Gastrocnemius medialis (tissue), 4 donors: ENCODE measurements around the gene ASL. TPM values are rescaled to one million over a fixed set of nuclear protein-coding genes. Genes with fewer than 3 reads are reported as not detected.

Experiments
- ATAC-seq, 2 donors: fragments of 150-250 bp; one replicate each; pipeline ENCODE4 v1.9.1; 2016
- DNase-seq, 2 donors: peaks; one replicate each; pipeline ENCODE4 v3.0.0-alpha.2; 2019
- H3K27ac ChIP-seq, 4 donors: fragments of 200-600 bp; sonication (generic); 1 replicate in 1 of 4; 2 replicates in 3 of 4; pipeline ENCODE4 v1.5.1; 2016 to 2018; ENCODE audit warnings: mild to moderate bottlenecking in 2 of 4, moderate library complexity in 1 of 4
- H3K27me3 ChIP-seq, 3 donors: fragments of 200-600 bp; sonication (generic) in 2 of 3; 1 replicate in 1 of 3; 2 replicates in 2 of 3; pipeline versions ENCODE4 v1.5.1 to v1.6.0; 2016 to 2019; ENCODE audit warnings: mild to moderate bottlenecking in 1 of 3, moderate library complexity in 1 of 3
- H3K36me3 ChIP-seq, 2 donors: fragments of 200-600 bp; sonication (generic) in 1 of 2; one replicate each; pipeline ENCODE4 v1.5.1; 2017 to 2018
- H3K4me1 ChIP-seq, 2 donors: fragments of 200-600 bp; sonication (generic) in 1 of 2; one replicate each; pipeline ENCODE4 v1.5.1; 2016 to 2017; ENCODE audit warnings: mild to moderate bottlenecking in 2 of 2
- H3K4me3 ChIP-seq, 4 donors: fragments of 200-600 bp; sonication (generic) in 3 of 4; 1 replicate in 1 of 4; 2 replicates in 3 of 4; pipeline ENCODE4 v1.5.1; 2016 to 2019; ENCODE audit warnings: mild to moderate bottlenecking in 2 of 4
- H3K9me3 ChIP-seq, 3 donors: fragments of 200-600 bp; sonication (generic) in 2 of 3; 1 replicate in 1 of 3; 2 replicates in 2 of 3; pipeline ENCODE4 v1.5.1; 2016 to 2019
- POLR2A ChIP-seq, 2 donors: fragments of 450-650 bp; IDR thresholded peaks; one replicate each; pipeline ENCODE4 v1.6.1; 2017; ENCODE audit warnings: antibody characterized with exemption in 2 of 2, mild to moderate bottlenecking in 2 of 2, moderate library complexity in 2 of 2
- in situ Hi-C, 4 donors: fragments of 200-750 bp; cut with MboI; loops; one replicate each; pipeline versions ENCODE4 v1.15.0 to v1.8.0; 2017; ENCODE audit warnings: low sequenced_read_pairs in 4 of 4
- intact Hi-C: fragments of 100-400 bp; cut with DNase I; formaldehyde crosslinking; loops from one replicate; pipeline ENCODE4 v1.15.1; 2023; ENCODE audit warnings: low total_unique reads
- total RNA-seq, 4 donors: library from RNA; depleted of rRNA; stranded (reverse); fragments of >200 nt; gene quantifications; one replicate each; pipeline versions ENCODE4 v1.1.0 to v1.2.3, GENCODE V29; 2016
- TF ChIP-seq, protein P1 (sequence below), 5 experiments: fragments of 450-650 bp in 3 of 5; fragments of 200-600 bp in 2 of 5; sonication (generic) in 2 of 5; IDR thresholded peaks in 4 of 5; conservative IDR thresholded peaks in 1 of 5; 1 replicate in 4 of 5; 2 replicates in 1 of 5; pipeline ENCODE4 v1.5.1; 2016 to 2019; ENCODE audit warnings: antibody characterized with exemption in 5 of 5, mild to moderate bottlenecking in 3 of 5, moderate library complexity in 3 of 5

Gene ASL
- total RNA-seq, 4 donors from 2014 or later: 2.5 to 8.7 (median 4.9) TPM

DNA sequence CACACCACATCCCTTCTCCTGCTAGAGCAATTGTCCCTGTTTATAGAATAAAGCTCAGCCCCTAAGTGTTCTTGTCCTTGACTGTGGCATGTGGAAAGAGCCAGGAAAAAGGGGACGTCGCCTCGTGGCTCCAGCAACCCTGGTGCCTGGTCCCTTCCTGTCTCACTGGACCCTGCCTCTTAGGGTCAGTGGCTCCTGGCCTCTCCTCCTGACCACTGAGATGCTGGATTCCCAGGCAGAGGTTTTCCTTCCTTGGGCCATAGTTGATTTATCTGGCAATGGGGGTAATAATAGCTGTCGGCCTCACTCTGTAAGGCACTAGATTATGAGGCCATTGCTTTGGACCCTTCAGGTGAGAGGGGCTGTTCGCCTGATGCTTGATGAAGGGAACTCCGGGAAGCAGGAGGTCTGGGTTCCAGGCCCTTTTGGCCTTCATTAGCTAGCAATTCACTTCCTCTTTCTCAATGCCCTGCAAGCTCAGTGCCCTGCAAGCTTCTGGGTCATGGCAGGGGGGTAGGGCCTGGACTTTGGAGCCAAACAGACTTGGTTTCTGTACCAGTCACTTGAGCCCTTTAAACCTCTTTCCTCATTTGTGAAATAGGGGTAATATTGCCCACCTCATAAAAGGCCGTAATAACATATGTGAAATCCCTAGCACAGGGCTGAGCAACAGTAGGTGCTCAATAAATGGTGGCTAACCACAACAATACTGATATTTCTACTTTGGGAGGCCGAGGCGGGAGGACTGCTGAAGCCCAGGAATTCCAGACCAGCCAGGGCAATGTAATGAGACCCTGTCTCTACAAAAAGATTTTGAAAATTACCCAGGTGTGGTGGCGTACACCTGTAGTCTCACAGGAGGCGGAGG is 1.1 kb downstream of the ASL start:
- in situ Hi-C loops: no loop called here
- Histone ChIP-seq H3K27me3 (no peaks in the 10 kb centered on the region), H3K27ac (peak overlapping the region in 2 of 4 donors; percentile 62 to 75), H3K36me3 (no peaks in the 10 kb centered on the region), H3K9me3 (no peaks in the 10 kb centered on the region), H3K4me3 (peak overlapping the region; percentile 67 to 91 (median 82)), H3K4me1 (peaks cover 12% of the 10 kb centered on the region in 2 donors)
- ATAC-seq (no peak), DNase-seq (no peak)
- TF ChIP-seq, protein P1, sequence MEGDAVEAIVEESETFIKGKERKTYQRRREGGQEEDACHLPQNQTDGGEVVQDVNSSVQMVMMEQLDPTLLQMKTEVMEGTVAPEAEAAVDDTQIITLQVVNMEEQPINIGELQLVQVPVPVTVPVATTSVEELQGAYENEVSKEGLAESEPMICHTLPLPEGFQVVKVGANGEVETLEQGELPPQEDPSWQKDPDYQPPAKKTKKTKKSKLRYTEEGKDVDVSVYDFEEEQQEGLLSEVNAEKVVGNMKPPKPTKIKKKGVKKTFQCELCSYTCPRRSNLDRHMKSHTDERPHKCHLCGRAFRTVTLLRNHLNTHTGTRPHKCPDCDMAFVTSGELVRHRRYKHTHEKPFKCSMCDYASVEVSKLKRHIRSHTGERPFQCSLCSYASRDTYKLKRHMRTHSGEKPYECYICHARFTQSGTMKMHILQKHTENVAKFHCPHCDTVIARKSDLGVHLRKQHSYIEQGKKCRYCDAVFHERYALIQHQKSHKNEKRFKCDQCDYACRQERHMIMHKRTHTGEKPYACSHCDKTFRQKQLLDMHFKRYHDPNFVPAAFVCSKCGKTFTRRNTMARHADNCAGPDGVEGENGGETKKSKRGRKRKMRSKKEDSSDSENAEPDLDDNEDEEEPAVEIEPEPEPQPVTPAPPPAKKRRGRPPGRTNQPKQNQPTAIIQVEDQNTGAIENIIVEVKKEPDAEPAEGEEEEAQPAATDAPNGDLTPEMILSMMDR (IDR thresholded peaks at IDR 0.05 in 4 of 5, conservative IDR thresholded peaks at IDR 0.05 in 1 of 5): no peak
- no peak for TF ChIP-seq POLR2A (IDR thresholded peaks at IDR 0.05)
- intact Hi-C loops: loop anchor here (5.0 kb wide), 1 partner anchor 336 kb away; no protein-coding TSS in a partner anchor

DNA sequence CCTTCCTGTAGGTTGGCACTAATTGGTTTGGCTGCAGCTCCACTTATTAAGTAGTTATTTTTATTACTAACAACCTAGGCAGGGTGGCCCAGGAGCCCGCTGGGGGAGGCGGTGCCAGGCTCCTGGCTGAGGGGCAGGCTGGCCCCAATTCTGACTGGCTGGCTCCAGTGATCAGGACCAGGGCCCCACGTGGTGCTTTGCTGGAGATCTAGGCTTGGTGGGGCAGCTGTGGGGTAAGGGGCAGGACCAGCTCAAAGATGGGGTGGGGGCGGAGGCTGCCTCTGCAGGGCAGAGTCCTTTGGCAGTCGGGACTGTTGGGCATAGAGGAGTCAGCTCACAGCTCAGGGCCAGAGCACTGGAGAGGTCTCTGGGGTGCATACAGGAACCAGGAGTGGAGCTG is 2.4 kb downstream of the ASL start:
- ATAC-seq (no peak), DNase-seq (no peak)
- intact Hi-C loops: loop anchor here (5.0 kb wide), 1 partner anchor 334 kb away; no protein-coding TSS in a partner anchor
- in situ Hi-C loops: no loop called here
- no peak overlapping the region for H3K27ac ChIP-seq
- H3K9me3 ChIP-seq: no peaks in the 10 kb centered on the region
- no peaks in the 10 kb centered on the region for H3K27me3 ChIP-seq
- no peaks in the 10 kb centered on the region for H3K36me3 ChIP-seq
- no peak overlapping the region for H3K4me3 ChIP-seq
- peaks cover 12% of the 10 kb centered on the region in 2 donors for H3K4me1 ChIP-seq
- TF ChIP-seq, protein P1 (IDR thresholded peaks at IDR 0.05 in 4 of 5, conservative IDR thresholded peaks at IDR 0.05 in 1 of 5): no peak
- TF ChIP-seq POLR2A (IDR thresholded peaks at IDR 0.05): no peak

DNA sequence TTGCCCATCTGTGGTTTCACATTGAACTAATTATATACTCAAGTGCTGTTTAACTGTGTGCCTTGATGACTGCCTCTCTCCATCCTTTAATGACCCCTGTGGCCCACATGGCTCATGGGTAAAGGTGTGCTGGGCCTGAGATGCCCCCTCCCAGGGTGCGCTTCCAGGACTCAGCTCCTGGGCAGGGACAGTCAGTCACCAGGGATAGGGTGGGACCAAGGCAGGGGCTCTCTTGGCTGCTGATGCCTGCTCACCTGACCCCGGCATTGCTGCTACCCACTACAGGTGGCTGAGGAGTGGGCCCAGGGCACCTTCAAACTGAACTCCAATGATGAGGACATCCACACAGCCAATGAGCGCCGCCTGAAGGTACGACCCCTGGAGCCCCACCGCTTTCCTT is 6.5 kb downstream of the ASL start:
- H3K36me3 ChIP-seq: no peaks in the 10 kb centered on the region
- DNase-seq: no peak
- H3K9me3 ChIP-seq: no peaks in the 10 kb centered on the region
- intact Hi-C loops: no loop called here
- ATAC-seq: no peak
- H3K4me3 ChIP-seq: no peak overlapping the region
- H3K4me1 ChIP-seq: peaks cover 1 to 2% of the 10 kb centered on the region in 2 donors
- no peak for TF ChIP-seq POLR2A (IDR thresholded peaks at IDR 0.05)
- TF ChIP-seq, protein P1 (IDR thresholded peaks at IDR 0.05 in 4 of 5, conservative IDR thresholded peaks at IDR 0.05 in 1 of 5): no peak
- no peaks in the 10 kb centered on the region for H3K27me3 ChIP-seq
- in situ Hi-C loops: no loop called here
- H3K27ac ChIP-seq: no peak overlapping the region

DNA sequence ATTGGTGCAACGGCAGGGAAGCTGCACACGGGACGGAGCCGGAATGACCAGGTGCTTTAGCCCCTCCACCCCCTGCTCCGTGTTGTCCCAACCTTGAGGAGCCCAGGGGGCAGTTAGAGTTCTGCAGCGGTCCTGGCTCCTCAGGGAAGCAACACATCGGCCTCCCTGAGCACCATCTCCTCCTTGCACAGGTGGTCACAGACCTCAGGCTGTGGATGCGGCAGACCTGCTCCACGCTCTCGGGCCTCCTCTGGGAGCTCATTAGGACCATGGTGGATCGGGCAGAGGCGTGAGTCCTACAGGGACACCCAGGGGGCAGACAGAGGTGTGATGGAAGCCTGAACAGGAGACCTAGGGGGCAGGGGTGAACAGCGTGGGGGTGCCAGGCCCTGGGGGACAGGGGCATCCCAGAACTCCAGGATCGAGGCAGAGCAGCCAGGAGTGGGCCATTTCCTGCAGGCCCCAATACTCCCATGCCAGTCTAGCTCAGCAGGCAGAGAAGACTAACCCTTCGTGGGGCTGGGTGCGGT is 7.3 kb downstream of the ASL start:
- H3K4me1 ChIP-seq: no peaks in the 10 kb centered on the region
- no peaks in the 10 kb centered on the region for H3K9me3 ChIP-seq
- intact Hi-C loops (no loop called here), in situ Hi-C loops (no loop called here)
- TF ChIP-seq POLR2A (IDR thresholded peaks at IDR 0.05): no peak
- TF ChIP-seq, protein P1 (IDR thresholded peaks at IDR 0.05 in 4 of 5, conservative IDR thresholded peaks at IDR 0.05 in 1 of 5): no peak
- H3K27ac ChIP-seq: no peak overlapping the region
- no peak overlapping the region for H3K4me3 ChIP-seq
- ATAC-seq: no peak
- H3K27me3 ChIP-seq: no peaks in the 10 kb centered on the region
- no peaks in the 10 kb centered on the region for H3K36me3 ChIP-seq
- no peak for DNase-seq
